H1 (cell line): ENCODE measurements around the gene RTCB. TPM values are rescaled to one million over a fixed set of nuclear protein-coding genes. Genes with fewer than 3 reads are reported as not detected.

ENCODE experiments used
- CTCF ChIA-PET: fragments of 300-600 bp; sonication (Branson Sonifier 250); formaldehyde crosslinking; loops from one replicate; lab custom pipeline; 2021; ENCODE audit not compliant: partially characterized antibody; lab: Charles Lee
- POLR2A ChIA-PET: fragments of 300-600 bp; sonication (Branson Sonifier 250); formaldehyde crosslinking; loops from one replicate; lab custom pipeline; 2021; ENCODE audit warnings: inconsistent platforms; ENCODE audit not compliant: partially characterized antibody; lab: Charles Lee
- DNase-seq, 2 experiments: peaks; one replicate each; pipeline versions ENCODE4 v3.0.0 to v3.0.0-alpha.2; 2010 to 2022; ENCODE audit warnings: low spot score in 2 of 2, low read depth in 1 of 2, mixed read lengths in 1 of 2
- FAIRE-seq: peaks from 2 replicates; lab custom pipeline; 2011; peaks lifted over from hg19 to GRCh38; lab: Jason Lieb, UNC
- H2AFZ ChIP-seq: 2 replicates; pipeline ENCODE4 v1.8.1; 2012; ENCODE audit warnings: low read length, inconsistent platforms
- H2AK5ac ChIP-seq: 2 replicates; pipeline ENCODE4 v1.6.1; 2013; ENCODE audit warnings: low read depth, low read length
- H2BK120ac ChIP-seq: replicated peaks from 2 replicates; pipeline ENCODE3; 2013; ENCODE audit warnings: low read depth, low read length, inconsistent platforms
- H2BK12ac ChIP-seq: 2 replicates; pipeline ENCODE4 v1.6.1; 2013; ENCODE audit warnings: low read depth, low read length
- H2BK15ac ChIP-seq: 2 replicates; pipeline ENCODE4 v1.6.1; 2013; ENCODE audit warnings: low read length
- H2BK20ac ChIP-seq: 2 replicates; pipeline ENCODE4 v1.6.1; 2013; ENCODE audit warnings: low read length
- H2BK5ac ChIP-seq: 2 replicates; pipeline ENCODE4 v1.6.1; 2013; ENCODE audit warnings: low read depth, low read length
- H3K14ac ChIP-seq: 2 replicates; pipeline ENCODE4 v1.6.1; 2013; ENCODE audit warnings: inconsistent platforms; ENCODE audit not compliant: insufficient read length
- H3K18ac ChIP-seq: 2 replicates; pipeline ENCODE4 v1.6.1; 2013; ENCODE audit warnings: low read length; ENCODE audit errors: extremely low read depth
- H3K23ac ChIP-seq: 2 replicates; pipeline ENCODE4 v1.6.1; 2013; ENCODE audit warnings: inconsistent platforms; ENCODE audit not compliant: insufficient read length
- H3K23me2 ChIP-seq: 2 replicates; pipeline ENCODE4 v1.6.1; 2013; ENCODE audit warnings: low read depth, low read length
- H3K27ac ChIP-seq: 2 replicates; pipeline ENCODE4 v1.6.1; 2011; ENCODE audit warnings: low read depth, low read length, inconsistent platforms
- H3K27me3 ChIP-seq, 4 experiments: replicated peaks in 1 of 4; 1 replicate in 1 of 4; 2 replicates in 3 of 4; pipeline versions ENCODE4 v1.6.1 to v1.8.1; 2011 to 2013; ENCODE audit warnings: low read length in 3 of 4, mild to moderate bottlenecking in 3 of 4, inconsistent platforms in 2 of 4, mixed read lengths in 2 of 4, moderate library complexity in 1 of 4; ENCODE audit not compliant: control insufficient read depth in 3 of 4, insufficient read depth in 3 of 4; ENCODE audit errors: extremely low read depth in 1 of 4
- H3K36me3 ChIP-seq, 4 experiments: 2 replicates each; pipeline versions ENCODE4 v1.6.1 to v1.8.1; 2011 to 2013; ENCODE audit warnings: mild to moderate bottlenecking in 4 of 4, low read length in 3 of 4, moderate library complexity in 2 of 4, control low read depth in 1 of 4, inconsistent platforms in 1 of 4; ENCODE audit not compliant: insufficient read depth in 4 of 4, control insufficient read depth in 2 of 4
- H3K4ac ChIP-seq: replicated peaks from 2 replicates; pipeline ENCODE3; 2013; ENCODE audit warnings: low read length, low read depth, mixed read lengths, inconsistent platforms; ENCODE audit not compliant: insufficient read length
- H3K4me1 ChIP-seq, 4 experiments: replicated peaks in 1 of 4; 1 replicate in 1 of 4; 2 replicates in 3 of 4; pipeline versions ENCODE4 v1.6.1 to v1.8.1; 2011 to 2013; ENCODE audit warnings: low read length in 3 of 4, inconsistent platforms in 2 of 4, mixed read lengths in 1 of 4; ENCODE audit not compliant: insufficient read depth in 4 of 4, control insufficient read depth in 3 of 4
- H3K4me2 ChIP-seq, 2 experiments: 2 replicates each; pipeline versions ENCODE4 v1.6.1 to v1.8.1; 2011 to 2013; ENCODE audit warnings: low read depth in 2 of 2, low read length in 2 of 2, control low read depth in 1 of 2, inconsistent platforms in 1 of 2, mild to moderate bottlenecking in 1 of 2; ENCODE audit not compliant: insufficient read depth in 1 of 2
- H3K4me3 ChIP-seq, 4 experiments: fragments of 200-600, 300-600 bp in 1 of 4; sonication (generic), shearing (Covaris generic), sonication (Bioruptor Twin) in 1 of 4; 2 replicates each; pipeline versions ENCODE4 v1.5.1 to v1.8.1; 2011 to 2016; ENCODE audit warnings: low read length in 4 of 4, low read depth in 3 of 4, control low read depth in 2 of 4, inconsistent platforms in 2 of 4, mild to moderate bottlenecking in 2 of 4, mixed read lengths in 1 of 4, moderate library complexity in 1 of 4; ENCODE audit not compliant: insufficient read depth in 2 of 4; ENCODE audit errors: extremely low read depth in 1 of 4
- H3K56ac ChIP-seq: replicated peaks from 2 replicates; pipeline ENCODE3; 2013; ENCODE audit warnings: low read depth, mild to moderate bottlenecking, mixed read lengths, low read length, inconsistent platforms; ENCODE audit not compliant: insufficient read length
- H3K79me1 ChIP-seq: 2 replicates; pipeline ENCODE4 v1.6.1; 2013; ENCODE audit warnings: low read depth, low read length, control low read depth
- H3K79me2 ChIP-seq, 2 experiments: 2 replicates each; pipeline versions ENCODE4 v1.6.1 to v1.8.1; 2012 to 2013; ENCODE audit warnings: low read length in 2 of 2, mild to moderate bottlenecking in 2 of 2, inconsistent platforms in 1 of 2; ENCODE audit not compliant: insufficient read depth in 2 of 2, control insufficient read depth in 1 of 2
- H3K9ac ChIP-seq, 4 experiments: replicated peaks in 1 of 4; 1 replicate in 1 of 4; 2 replicates in 3 of 4; pipeline versions ENCODE4 v1.6.1 to v1.8.1; 2011 to 2013; ENCODE audit warnings: low read depth in 3 of 4, low read length in 3 of 4, control low read depth in 2 of 4, mild to moderate bottlenecking in 2 of 4, moderate library complexity in 2 of 4, inconsistent platforms in 1 of 4; ENCODE audit errors: extremely low read depth in 1 of 4
- H3K9me3 ChIP-seq, 2 experiments: 2 replicates each; pipeline versions ENCODE4 v1.6.1 to v1.8.1; 2012 to 2013; ENCODE audit warnings: mild to moderate bottlenecking in 2 of 2, moderate library complexity in 2 of 2, control low read depth in 1 of 2, inconsistent platforms in 1 of 2, low read depth in 1 of 2, low read length in 1 of 2, mixed read lengths in 1 of 2; ENCODE audit not compliant: insufficient read depth in 2 of 2
- H4K20me1 ChIP-seq, 2 experiments: replicated peaks in 1 of 2; 2 replicates each; pipeline versions ENCODE3 to v1.8.1; 2011 to 2013; ENCODE audit warnings: inconsistent platforms in 2 of 2, low read length in 2 of 2, mild to moderate bottlenecking in 1 of 2; ENCODE audit not compliant: insufficient read depth in 2 of 2, control insufficient read depth in 1 of 2
- H4K5ac ChIP-seq: 2 replicates; pipeline ENCODE4 v1.6.1; 2013; ENCODE audit warnings: low read length, low read depth, mixed read lengths, inconsistent platforms; ENCODE audit not compliant: insufficient read length
- H4K8ac ChIP-seq: 2 replicates; pipeline ENCODE4 v1.8.0; 2013; ENCODE audit warnings: mild to moderate bottlenecking, moderate library complexity, low read length, inconsistent platforms; ENCODE audit not compliant: insufficient read depth; ENCODE audit errors: extremely low read depth
- H4K91ac ChIP-seq: replicated peaks from 2 replicates; pipeline ENCODE3; 2013; ENCODE audit warnings: low read length, mixed read lengths, inconsistent platforms; ENCODE audit not compliant: insufficient read length
- RBBP5 ChIP-seq: IDR thresholded peaks from 2 replicates; pipeline ENCODE4 v1.7.1; 2012; ENCODE audit warnings: low read depth, mild to moderate bottlenecking, inconsistent platforms, low read length, moderate library complexity, borderline replicate concordance
- WGBS, 2 experiments: shearing (Covaris generic) in 1 of 2; methylation state at CpG; one replicate each; pipeline versions ENCODE4 v1.1.6 to v1.1.7; 2013 to 2015; ENCODE audit warnings: low lambda C conversion rate in 2 of 2, mixed read lengths in 2 of 2, inconsistent platforms in 1 of 2, low coverage in 1 of 2, missing lambda C conversion rate in 1 of 2; ENCODE audit not compliant: insufficient replicate concordance in 2 of 2, insufficient coverage in 1 of 2, insufficient read length in 1 of 2; ENCODE audit errors: extremely low coverage in 1 of 2, missing lambda C conversion rate in 1 of 2; 5-methylcytosine and 5-hydroxymethylcytosine counted together
- polyA plus RNA-seq, 7 experiments: library from polyadenylated mRNA; depleted of rRNA in 3 of 7; stranded (reverse) in 5 of 7; unstranded in 2 of 7; fragments of >200 nt in 5 of 7; fragments of 200-250 nt in 2 of 7; gene quantifications; 1 replicate in 5 of 7; 2 replicates in 1 of 7; 4 replicates in 1 of 7; pipeline versions ENCODE4 v1.2.1 to v1.2.3, GENCODE V29; 2011 to 2013; ENCODE audit warnings: missing spikeins in 2 of 7, mixed read lengths in 2 of 7
- total RNA-seq: library from RNA; stranded (reverse); fragmentation: NEBNext Ultra II Directional; extraction: Animal tissue kit (Norgen Biotek cat#: 25700); gene quantifications from 2 replicates; pipeline ENCODE4 v1.2.1, GENCODE V29; 2021

The RTCB gene
- total and polyA plus RNA-seq, 2 of the 8 experiments (the other 6 are each of a cell fraction or from before 2014, with no cell fraction given): 104 to 114 TPM

DNA sequence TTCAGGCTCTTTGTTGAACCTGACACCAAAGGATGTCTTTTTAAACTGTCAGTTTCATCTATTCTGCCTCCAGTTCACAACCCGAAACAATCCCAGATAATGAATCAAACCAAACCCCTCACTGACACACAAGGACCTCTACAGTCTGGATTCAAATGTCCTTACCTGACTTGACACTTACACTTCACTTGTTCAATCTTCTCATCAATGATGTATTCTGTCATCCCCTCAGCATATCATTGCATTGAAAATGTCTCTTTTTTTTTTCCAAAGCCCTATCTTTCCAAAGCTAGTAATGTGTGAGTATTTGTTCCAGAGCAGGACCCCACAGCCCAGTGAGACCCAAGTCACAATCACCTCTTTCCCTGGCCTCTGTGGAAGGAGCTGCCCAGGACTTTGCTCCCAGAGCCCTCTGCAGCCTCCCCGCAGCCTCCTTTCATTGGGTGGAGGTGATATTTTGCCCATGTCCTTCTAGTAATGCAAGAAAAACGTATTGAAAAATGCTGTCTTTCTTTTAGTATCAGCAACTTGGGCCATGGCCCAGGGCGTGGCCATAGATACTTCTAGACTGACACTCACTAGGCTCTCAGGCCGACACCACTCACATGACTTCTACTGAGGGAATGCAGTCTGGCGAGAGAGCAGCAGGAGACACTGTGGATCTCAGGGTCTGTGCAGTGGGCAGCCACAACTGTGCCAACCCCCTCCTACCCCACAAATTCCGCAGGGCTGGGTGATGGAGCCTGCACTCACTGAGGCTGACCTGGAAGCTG lies 36.2 kb downstream of the RTCB start:
- Histone ChIP-seq H3K23ac (no peak overlapping the region), H3K18ac (no peak overlapping the region), H3K79me2 (no peaks in the 10 kb centered on the region), H3K4me1 (no peaks in the 10 kb centered on the region), H2AFZ (no peak overlapping the region), H2BK15ac (no peak overlapping the region), H3K56ac (no peak overlapping the region), H3K14ac (no peak overlapping the region), H3K9ac (no peak overlapping the region), H3K4me3 (no peak overlapping the region), H3K27me3 (no peaks in the 10 kb centered on the region; a peak in 1 of 7 replicates), H4K20me1 (no peaks in the 10 kb centered on the region), H2BK5ac (no peak overlapping the region), H3K36me3 (no peaks in the 10 kb centered on the region), H3K9me3 (no peaks in the 10 kb centered on the region), H4K8ac (no peak overlapping the region; the same call in 1 of the 2 replicates), H4K5ac (no peak overlapping the region), H3K4ac (no peak overlapping the region), H3K27ac (no peak overlapping the region), H3K4me2 (no peak overlapping the region), H3K79me1 (no peaks in the 10 kb centered on the region), H4K91ac (no peak overlapping the region), H3K23me2 (no peaks in the 10 kb centered on the region), H2AK5ac (no peak overlapping the region), H2BK12ac (no peak overlapping the region), H2BK120ac (no peak overlapping the region), H2BK20ac (no peak overlapping the region)
- 85% methylated on average over 7 of the region's 7 CpGs; no CpG with 5 or more reads in 1 of the 2 experiments for WGBS, 2 experiments
- CTCF ChIA-PET: interaction anchor here (1.7 kb wide), 1 partner anchor 67 kb away, joined by 4 read pairs; no protein-coding TSS in a partner anchor
- POLR2A ChIA-PET: no interaction called here
- FAIRE-seq (no peak), DNase-seq (no peak)
- no peak for TF ChIP-seq RBBP5
